Endothelial cell of umbilical vein (primary cell): ENCODE measurements around the gene TAAR9.

Experiments
- EZH2 ChIP-seq: IDR thresholded peaks from 2 replicates; pipeline ENCODE4 v1.6.1; 2012; ENCODE audit warnings: borderline replicate concordance, low read depth, mild to moderate bottlenecking, moderate library complexity, low read length, inconsistent platforms; ENCODE audit not compliant: severe bottlenecking
- GATA2 ChIP-seq: IDR thresholded peaks from 2 replicates; pipeline ENCODE4 v1.7.0; 2011; ENCODE audit warnings: low read depth, mild to moderate bottlenecking, moderate library complexity, mixed read lengths, low read length; ENCODE audit not compliant: insufficient read length, insufficient read depth
- JUN ChIP-seq: IDR thresholded peaks from 2 replicates; pipeline ENCODE4 v1.6.1; 2011; ENCODE audit warnings: borderline replicate concordance, low read depth; ENCODE audit not compliant: insufficient read length, insufficient read depth
- POLR2A ChIP-seq: IDR thresholded peaks from 2 replicates; pipeline ENCODE4 v1.6.1; 2012; ENCODE audit warnings: low read depth, mild to moderate bottlenecking, control low read depth, low read length
- POLR2AphosphoS5 ChIP-seq: IDR thresholded peaks from 2 replicates; pipeline ENCODE4 v1.6.1; 2012; ENCODE audit warnings: low read depth, mild to moderate bottlenecking, control low read depth, low read length, moderate library complexity; ENCODE audit not compliant: insufficient read depth
- TF ChIP-seq, protein P1 (sequence below), 2 donors: IDR thresholded peaks; 1 replicate in 1 of 2; 2 replicates in 1 of 2; pipeline ENCODE4 v1.5.1; 2011; ENCODE audit warnings: low read length in 2 of 2, mild to moderate bottlenecking in 2 of 2, moderate library complexity in 2 of 2, control low read depth in 1 of 2, inconsistent platforms in 1 of 2, low read depth in 1 of 2; ENCODE audit not compliant: insufficient read depth in 1 of 2; ENCODE audit errors: extremely low read depth in 1 of 2
- TF ChIP-seq, protein P2 (sequence below): IDR thresholded peaks from 2 replicates; pipeline ENCODE4 v1.6.1; 2011; ENCODE audit not compliant: insufficient read depth, insufficient read length

DNA sequence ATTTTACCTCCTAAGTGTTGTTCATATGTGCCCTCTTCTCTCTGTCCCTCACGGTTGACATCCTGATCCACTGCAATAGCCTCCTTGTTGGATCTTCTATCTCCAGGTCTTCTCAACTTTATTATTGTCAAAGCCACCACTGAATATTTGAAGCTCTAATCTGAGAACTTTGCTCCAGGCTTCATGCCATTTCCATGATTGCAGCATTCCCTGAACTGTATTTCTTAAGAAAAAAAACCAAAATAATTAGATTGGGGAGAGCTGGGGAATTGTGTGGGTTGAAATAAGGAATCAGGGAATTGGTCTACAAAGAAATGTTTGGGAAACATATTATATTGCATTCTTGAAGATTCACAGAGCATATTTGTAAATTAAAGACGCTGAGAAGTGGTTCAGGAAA is 22.7 kb upstream of the TAAR9 start:
- no peak for TF ChIP-seq POLR2A
- TF ChIP-seq, protein P1, sequence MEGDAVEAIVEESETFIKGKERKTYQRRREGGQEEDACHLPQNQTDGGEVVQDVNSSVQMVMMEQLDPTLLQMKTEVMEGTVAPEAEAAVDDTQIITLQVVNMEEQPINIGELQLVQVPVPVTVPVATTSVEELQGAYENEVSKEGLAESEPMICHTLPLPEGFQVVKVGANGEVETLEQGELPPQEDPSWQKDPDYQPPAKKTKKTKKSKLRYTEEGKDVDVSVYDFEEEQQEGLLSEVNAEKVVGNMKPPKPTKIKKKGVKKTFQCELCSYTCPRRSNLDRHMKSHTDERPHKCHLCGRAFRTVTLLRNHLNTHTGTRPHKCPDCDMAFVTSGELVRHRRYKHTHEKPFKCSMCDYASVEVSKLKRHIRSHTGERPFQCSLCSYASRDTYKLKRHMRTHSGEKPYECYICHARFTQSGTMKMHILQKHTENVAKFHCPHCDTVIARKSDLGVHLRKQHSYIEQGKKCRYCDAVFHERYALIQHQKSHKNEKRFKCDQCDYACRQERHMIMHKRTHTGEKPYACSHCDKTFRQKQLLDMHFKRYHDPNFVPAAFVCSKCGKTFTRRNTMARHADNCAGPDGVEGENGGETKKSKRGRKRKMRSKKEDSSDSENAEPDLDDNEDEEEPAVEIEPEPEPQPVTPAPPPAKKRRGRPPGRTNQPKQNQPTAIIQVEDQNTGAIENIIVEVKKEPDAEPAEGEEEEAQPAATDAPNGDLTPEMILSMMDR (IDR thresholded peaks at IDR 0.05; ENCODE audit: extremely low read depth in 1 of 2, insufficient read depth in 1 of 2, low read depth in 1 of 2, low read length in 2 of 2), result no peak
- no peak for TF ChIP-seq GATA2
- TF ChIP-seq JUN, result no peak
- no peak for TF ChIP-seq EZH2
- no peak for TF ChIP-seq POLR2AphosphoS5
- TF ChIP-seq, protein P2, sequence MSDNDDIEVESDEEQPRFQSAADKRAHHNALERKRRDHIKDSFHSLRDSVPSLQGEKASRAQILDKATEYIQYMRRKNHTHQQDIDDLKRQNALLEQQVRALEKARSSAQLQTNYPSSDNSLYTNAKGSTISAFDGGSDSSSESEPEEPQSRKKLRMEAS, result no peak
